Keratinocyte (primary cell): ENCODE results near the gene MYBPHL.

ENCODE experiments used
- CTCF ChIP-seq, 3 experiments: IDR thresholded peaks in 1 of 3; conservative IDR thresholded peaks in 1 of 3; optimal IDR thresholded peaks in 1 of 3; 2 replicates in 2 of 3; 3 replicates in 1 of 3; pipeline versions ENCODE3 to v1.5.1; 2011; ENCODE audit warnings: low read length in 3 of 3, mild to moderate bottlenecking in 3 of 3, moderate library complexity in 2 of 3, control low read depth in 1 of 3, inconsistent platforms in 1 of 3; ENCODE audit not compliant: insufficient read depth in 2 of 3; ENCODE audit errors: extremely low read depth in 1 of 3
- EZH2 ChIP-seq: IDR thresholded peaks from one replicate; pipeline ENCODE4 v1.6.1; 2012; ENCODE audit warnings: inconsistent platforms, mild to moderate bottlenecking, low read length, moderate library complexity

- TF ChIP-seq CTCF (optimal IDR thresholded peaks at IDR 0.05 in 1 of 3, IDR thresholded peaks at IDR 0.05 in 1 of 3, conservative IDR thresholded peaks at IDR 0.05 in 1 of 3; ENCODE audit: extremely low read depth in 1 of 3, insufficient read depth in 2 of 3, low read length in 3 of 3) (no peak), EZH2 (no peak)
These were observed 38.2 kb downstream of the MYBPHL start for GRCh38 chr1:109268431-109269211.
